HepG2 (cell line): Measurements from ENCODE around the gene SLC12A3. TPM values are rescaled to one million over a fixed set of nuclear protein-coding genes. Genes with fewer than 3 reads are reported as not detected.

Experiments
- ATAC-seq: fragments of 200-7000 bp; cut with Tn5 transposase; 3 replicates; pipeline ENCODE4 v1.9.1; 2020; ENCODE audit warnings: mild to moderate bottlenecking, moderate library complexity
- BruUV-seq: library from RNA; stranded (reverse); fragments of 400-500 nt; replicated peaks from 2 replicates; lab custom pipeline; 2021; lab: Mats Ljungman, UMichigan
- CTCF ChIA-PET: fragments of 300-600 bp; formaldehyde crosslinking; extraction: SDS; loops from one replicate; lab custom pipeline; 2021; ENCODE audit warnings: low total read pairs, inconsistent platforms, low intra/inter-chr PET ratio; lab: Yijun Ruan, JAX
- POLR2A ChIA-PET: fragments of 350-600 bp; sonication (Branson Sonifier 250); formaldehyde crosslinking; loops from one replicate; lab custom pipeline; 2020; ENCODE audit warnings: antibody characterized with exemption, inconsistent platforms; lab: Yijun Ruan, JAX
- DNase-seq: peaks from one replicate; pipeline ENCODE4 v3.0.0-alpha.2; 2015; ENCODE audit warnings: low spot score
- FAIRE-seq: peaks from 3 replicates; lab custom pipeline; 2011; peaks lifted over from hg19 to GRCh38; lab: Jason Lieb, UNC
- H2AFZ ChIP-seq: one replicate; pipeline ENCODE4 v1.6.1; 2011; ENCODE audit warnings: low read length, inconsistent platforms
- H3K27ac ChIP-seq: fragments of 300-600 bp; 3 replicates; pipeline ENCODE4 v1.8.0; 2011; ENCODE audit warnings: mixed run types, mild to moderate bottlenecking, mixed read lengths, low read length, inconsistent platforms; ENCODE audit not compliant: insufficient read depth; ENCODE audit errors: extremely low read length
- H3K27me3 ChIP-seq, 2 experiments: fragments of 200-600 bp in 1 of 2; 2 replicates in 1 of 2; 3 replicates in 1 of 2; pipeline versions ENCODE4 v1.6.0 to v1.8.0; 2011; ENCODE audit warnings: low read length in 2 of 2, mild to moderate bottlenecking in 2 of 2, moderate library complexity in 2 of 2, inconsistent platforms in 1 of 2; ENCODE audit not compliant: insufficient read depth in 2 of 2, control insufficient read depth in 1 of 2
- H3K36me3 ChIP-seq, 2 experiments: fragments of 200-600 bp in 1 of 2; replicated peaks in 1 of 2; 2 replicates in 1 of 2; 3 replicates in 1 of 2; pipeline versions ENCODE4 v1.5.1 to v1.8.0; 2011; ENCODE audit warnings: low read length in 2 of 2, inconsistent platforms in 1 of 2; ENCODE audit not compliant: insufficient read depth in 2 of 2, control insufficient read depth in 1 of 2
- H3K4me1 ChIP-seq: 2 replicates; pipeline ENCODE4 v1.5.1; 2012; ENCODE audit warnings: low read length, inconsistent platforms; ENCODE audit not compliant: insufficient read depth
- H3K4me2 ChIP-seq: 2 replicates; pipeline ENCODE4 v1.6.0; 2011; ENCODE audit warnings: low read depth, low read length, inconsistent platforms
- H3K4me3 ChIP-seq, 3 experiments: fragments of 200-600 bp in 1 of 3; sonication (generic), shearing (Covaris generic) in 1 of 3; replicated peaks in 1 of 3; 2 replicates each; pipeline ENCODE4 v1.5.1; 2011 to 2016; ENCODE audit warnings: low read length in 3 of 3, inconsistent platforms in 2 of 3, low read depth in 2 of 3, mild to moderate bottlenecking in 2 of 3, control low read depth in 1 of 3, mixed read lengths in 1 of 3; ENCODE audit not compliant: insufficient read depth in 1 of 3
- H3K79me2 ChIP-seq: one replicate; pipeline ENCODE4 v1.6.1; 2011; ENCODE audit warnings: low read length, inconsistent platforms; ENCODE audit not compliant: insufficient read depth
- H3K9ac ChIP-seq: 2 replicates; pipeline ENCODE4 v1.6.0; 2011; ENCODE audit warnings: mild to moderate bottlenecking, low read depth, low read length, inconsistent platforms; ENCODE audit not compliant: insufficient read depth
- H3K9me3 ChIP-seq: 2 replicates; pipeline ENCODE4 v1.5.1; 2012; ENCODE audit warnings: mild to moderate bottlenecking, low read length
- H4K20me1 ChIP-seq: 2 replicates; pipeline ENCODE4 v1.6.0; 2011; ENCODE audit warnings: inconsistent platforms, mild to moderate bottlenecking, low read length, moderate library complexity; ENCODE audit not compliant: insufficient read depth
- CC2D1A ChIP-seq: sonication (generic); formaldehyde crosslinking; IDR thresholded peaks from 2 replicates; pipeline ENCODE4 v1.8.1; 2023; ENCODE audit warnings: mild to moderate bottlenecking, missing genetic modification reagents
- CHCHD3 ChIP-seq: sonication (generic); formaldehyde crosslinking; IDR thresholded peaks from 2 replicates; pipeline ENCODE4 v1.8.0; 2022; ENCODE audit warnings: mild to moderate bottlenecking, missing genetic modification reagents, moderate library complexity
- CHD4 ChIP-seq: fragments of 200-600 bp; sonication (generic); IDR thresholded peaks from 2 replicates; pipeline ENCODE4 v1.7.0; 2017; ENCODE audit warnings: mild to moderate bottlenecking, low read length, borderline replicate concordance
- CSRNP2 ChIP-seq: sonication (generic); formaldehyde crosslinking; conservative IDR thresholded peaks from 2 replicates; pipeline ENCODE4 v1.8.0; 2022; ENCODE audit warnings: low read depth, missing genetic modification reagents
- JDP2 ChIP-seq: sonication (generic); formaldehyde crosslinking; IDR thresholded peaks from 2 replicates; pipeline ENCODE4 v1.8.1; 2022; ENCODE audit warnings: missing genetic modification reagents, borderline replicate concordance
- KAT7 ChIP-seq: IDR thresholded peaks from 2 replicates; pipeline ENCODE4 v1.6.1; 2018; ENCODE audit warnings: borderline replicate concordance, missing compliant biosample characterization
- MAFK ChIP-seq, 2 experiments: IDR thresholded peaks in 1 of 2; conservative IDR thresholded peaks in 1 of 2; 2 replicates each; pipeline ENCODE4 v1.6.1; 2011; ENCODE audit warnings: improper control_type of control experiment in 2 of 2, low read length in 2 of 2
- MBD4 ChIP-seq: IDR thresholded peaks from 2 replicates; pipeline ENCODE4 v1.6.1; 2012; ENCODE audit warnings: low read length, inconsistent platforms, borderline replicate concordance
- NFYC ChIP-seq: IDR thresholded peaks from 2 replicates; pipeline ENCODE4 v1.6.1; 2016; ENCODE audit warnings: missing genetic modification reagents, missing compliant biosample characterization
- TAF1 ChIP-seq: sonication (generic); formaldehyde crosslinking; IDR thresholded peaks from 2 replicates; pipeline ENCODE4 v1.4.0; 2020; ENCODE audit warnings: missing genetic modification reagents
- ZBTB8A ChIP-seq: sonication (generic); formaldehyde crosslinking; IDR thresholded peaks from 2 replicates; pipeline ENCODE4 v1.4.0; 2020; ENCODE audit warnings: mild to moderate bottlenecking, low read depth, missing genetic modification reagents, borderline replicate concordance
- ZFP62 ChIP-seq: sonication (generic); formaldehyde crosslinking; IDR thresholded peaks from 2 replicates; pipeline ENCODE4 v1.4.0; 2020; ENCODE audit warnings: missing genetic modification reagents
- ZHX2 ChIP-seq, 2 experiments: sonication (generic) in 1 of 2; formaldehyde crosslinking in 1 of 2; IDR thresholded peaks; 2 replicates each; pipeline versions ENCODE4 v1.6.1 to v1.9.0; 2014 to 2022; ENCODE audit warnings: antibody characterized with exemption in 1 of 2, borderline replicate concordance in 1 of 2, inconsistent platforms in 1 of 2, low read depth in 1 of 2, missing genetic modification reagents in 1 of 2
- ZNF800 ChIP-seq: sonication (generic); formaldehyde crosslinking; IDR thresholded peaks from 2 replicates; pipeline ENCODE4 v1.4.0; 2020; ENCODE audit warnings: missing genetic modification reagents
- WGBS: methylation state at CpG from one replicate; pipeline ENCODE4 v1.1.6; 2017; ENCODE audit warnings: low lambda C conversion rate; 5-methylcytosine and 5-hydroxymethylcytosine counted together
- in situ Hi-C: cut with HindIII; loops from 2 replicates; pipeline ENCODE4 v1.10.0; 2017; ENCODE audit warnings: low pct_unique_long_range_greater_than_20kb; ENCODE audit not compliant: extremely low pct_ligation_motif_present
- intact Hi-C: fragments of 100-400 bp; cut with micrococcal nuclease; formaldehyde crosslinking; loops from one replicate; pipeline ENCODE4 v1.10.0; 2022; ENCODE audit not compliant: unreplicated experiment
- polyA plus RNA-seq, 8 experiments: library from polyadenylated mRNA; depleted of rRNA in 3 of 8; stranded (reverse) in 7 of 8; unstranded in 1 of 8; fragments of >200 nt; fragmentation: Illumina TruSeq in 4 of 8; extraction: Trizol in 4 of 8; gene quantifications; 2 replicates each; pipeline versions ENCODE4 v1.2.1 to v1.2.3, GENCODE V29; 2011 to 2016; ENCODE audit warnings: low read depth in 4 of 8, missing spikeins in 1 of 8, mixed read lengths in 1 of 8; ENCODE audit not compliant: insufficient read depth in 1 of 8
- total RNA-seq, 5 experiments: library from RNA; depleted of rRNA; stranded (reverse); fragments of >200 nt; fragmentation: Illumina TruSeq; extraction: Trizol; gene quantifications; 2 replicates each; pipeline ENCODE4 v1.2.3, GENCODE V29; 2016; ENCODE audit warnings: low read depth in 1 of 5

The SLC12A3 gene
- total and polyA plus RNA-seq, 2 of the 13 experiments (the other 11 are each of a cell fraction or from before 2014, with no cell fraction given): 6.2 TPM; not detected in 1

GRCh38 chr16:56916571-56917403 is 51.8 kb downstream of the SLC12A3 start:
- Histone ChIP-seq H3K27me3 (peaks cover 0 to 3% of the 10 kb centered on the region in 2 experiments; a peak in 1 of 5 replicates), H3K4me1 (peaks cover 88% of the 10 kb centered on the region), H2AFZ (no peak overlapping the region), H3K79me2 (no peaks in the 10 kb centered on the region), H3K9ac (no peak overlapping the region), H4K20me1 (no peaks in the 10 kb centered on the region), H3K4me2 (no peak overlapping the region), H3K36me3 (no peaks in the 10 kb centered on the region), H3K4me3 (no peak overlapping the region), H3K27ac (no peak overlapping the region), H3K9me3 (no peaks in the 10 kb centered on the region)
- DNase-seq (no peak), FAIRE-seq (no peak), ATAC-seq (no peak)
- no TSS peak for BruUV-seq
- ChIA-PET POLR2A (interaction anchor here (0.6 to 8.7 kb wide), 2 partner anchors 15 to 20 kb away, joined by 3 to 232 read pairs; partner anchors contain the start of gene HERPUD1), CTCF (no interaction called here)
- intact Hi-C loops: no loop called here
- in situ Hi-C loops: no loop called here
- 87% methylated on average over 5 of the region's 5 CpGs for WGBS
- no peak for TF ChIP-seq ZFP62 (CRISPR knock-in tag)
- no peak for TF ChIP-seq JDP2 (CRISPR knock-in tag)
- TF ChIP-seq KAT7 (CRISPR knock-in tag): no peak
- no peak for TF ChIP-seq MAFK (conservative IDR thresholded peaks at IDR 0.05 in 1 of 2, IDR thresholded peaks at IDR 0.05 in 1 of 2; ENCODE audit: low read length in 2 of 2)
- TF ChIP-seq ZBTB8A: no peak
- no peak for TF ChIP-seq CHD4
- no peak for TF ChIP-seq CC2D1A (CRISPR knock-in tag)
- TF ChIP-seq CHCHD3 (CRISPR knock-in tag): no peak
- TF ChIP-seq TAF1: no peak
- TF ChIP-seq MBD4: no peak
- no peak for TF ChIP-seq CSRNP2 (CRISPR knock-in tag)
- TF ChIP-seq NFYC (CRISPR knock-in tag): no peak
- TF ChIP-seq ZNF800: no peak
- no peak for TF ChIP-seq ZHX2 (IDR thresholded peaks at IDR 0.05; ENCODE audit: low read depth)
- TF ChIP-seq ZHX2 (CRISPR knock-in tag; IDR thresholded peaks at IDR 0.05; ENCODE audit: borderline replicate concordance): no peak
